Endothelial cell of umbilical vein (primary cell): Measurements from ENCODE around the gene TRABD.

Experiments
- EZH2 ChIP-seq: IDR thresholded peaks from 2 replicates; pipeline ENCODE4 v1.6.1; 2012; ENCODE audit warnings: borderline replicate concordance, low read depth, mild to moderate bottlenecking, moderate library complexity, low read length, inconsistent platforms; ENCODE audit not compliant: severe bottlenecking
- JUN ChIP-seq: IDR thresholded peaks from 2 replicates; pipeline ENCODE4 v1.6.1; 2011; ENCODE audit warnings: borderline replicate concordance, low read depth; ENCODE audit not compliant: insufficient read length, insufficient read depth
- MYC ChIP-seq: IDR thresholded peaks from one replicate; pipeline ENCODE4 v1.6.1; 2011; ENCODE audit warnings: mild to moderate bottlenecking, low read depth, low read length
- POLR2A ChIP-seq: IDR thresholded peaks from 2 replicates; pipeline ENCODE4 v1.6.1; 2012; ENCODE audit warnings: low read depth, mild to moderate bottlenecking, control low read depth, low read length
- POLR2AphosphoS5 ChIP-seq: IDR thresholded peaks from 2 replicates; pipeline ENCODE4 v1.6.1; 2012; ENCODE audit warnings: low read depth, mild to moderate bottlenecking, control low read depth, low read length, moderate library complexity; ENCODE audit not compliant: insufficient read depth
- TF ChIP-seq, protein P1 (sequence below), 2 donors: IDR thresholded peaks; 1 replicate in 1 of 2; 2 replicates in 1 of 2; pipeline ENCODE4 v1.5.1; 2011; ENCODE audit warnings: low read length in 2 of 2, mild to moderate bottlenecking in 2 of 2, moderate library complexity in 2 of 2, control low read depth in 1 of 2, inconsistent platforms in 1 of 2, low read depth in 1 of 2; ENCODE audit not compliant: insufficient read depth in 1 of 2; ENCODE audit errors: extremely low read depth in 1 of 2
- TF ChIP-seq, protein P2 (sequence below): IDR thresholded peaks from 2 replicates; pipeline ENCODE4 v1.6.1; 2011; ENCODE audit not compliant: insufficient read depth, insufficient read length

DNA sequence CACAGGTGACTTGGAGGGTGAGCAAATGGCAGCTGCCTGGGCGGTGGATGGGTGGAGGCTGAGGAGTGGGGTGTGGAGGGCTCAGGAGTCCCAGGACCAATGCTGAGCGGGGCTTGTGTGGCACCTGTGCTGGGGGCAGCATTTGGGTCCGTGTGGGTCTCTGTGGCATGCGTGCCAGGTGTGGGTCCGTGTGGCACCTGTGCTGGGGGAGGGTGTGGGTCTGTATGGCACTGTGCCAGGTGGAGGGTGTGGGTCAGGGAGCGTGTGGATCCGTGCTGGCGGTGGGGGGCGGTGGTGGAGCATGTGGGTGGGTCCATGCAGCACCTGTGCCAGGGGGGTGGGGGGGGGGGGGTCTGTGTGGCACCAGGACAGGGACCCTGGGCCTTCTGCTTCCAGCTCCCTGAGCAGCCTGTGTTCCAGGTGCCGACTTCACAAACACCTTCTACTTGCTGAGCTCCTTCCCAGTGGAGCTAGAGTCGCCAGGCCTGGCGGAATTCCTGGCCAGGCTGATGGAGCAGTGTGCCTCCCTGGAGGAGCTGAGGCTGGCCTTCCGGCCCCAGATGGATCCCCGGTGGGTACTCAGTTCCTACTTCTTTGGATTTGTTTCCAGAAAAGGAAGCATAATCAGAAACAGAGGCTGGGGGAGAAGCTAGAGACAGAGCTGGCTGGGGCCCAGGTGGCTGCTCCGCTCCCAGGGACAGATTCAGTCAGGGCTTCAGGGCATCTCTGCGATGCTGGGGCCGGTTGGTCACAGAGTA lies 29.8 kb downstream of the TRABD start:
- TF ChIP-seq POLR2A (no peak), JUN (no peak), MYC (no peak), POLR2AphosphoS5 (no peak), EZH2 (no peak)
- TF ChIP-seq, protein P1, sequence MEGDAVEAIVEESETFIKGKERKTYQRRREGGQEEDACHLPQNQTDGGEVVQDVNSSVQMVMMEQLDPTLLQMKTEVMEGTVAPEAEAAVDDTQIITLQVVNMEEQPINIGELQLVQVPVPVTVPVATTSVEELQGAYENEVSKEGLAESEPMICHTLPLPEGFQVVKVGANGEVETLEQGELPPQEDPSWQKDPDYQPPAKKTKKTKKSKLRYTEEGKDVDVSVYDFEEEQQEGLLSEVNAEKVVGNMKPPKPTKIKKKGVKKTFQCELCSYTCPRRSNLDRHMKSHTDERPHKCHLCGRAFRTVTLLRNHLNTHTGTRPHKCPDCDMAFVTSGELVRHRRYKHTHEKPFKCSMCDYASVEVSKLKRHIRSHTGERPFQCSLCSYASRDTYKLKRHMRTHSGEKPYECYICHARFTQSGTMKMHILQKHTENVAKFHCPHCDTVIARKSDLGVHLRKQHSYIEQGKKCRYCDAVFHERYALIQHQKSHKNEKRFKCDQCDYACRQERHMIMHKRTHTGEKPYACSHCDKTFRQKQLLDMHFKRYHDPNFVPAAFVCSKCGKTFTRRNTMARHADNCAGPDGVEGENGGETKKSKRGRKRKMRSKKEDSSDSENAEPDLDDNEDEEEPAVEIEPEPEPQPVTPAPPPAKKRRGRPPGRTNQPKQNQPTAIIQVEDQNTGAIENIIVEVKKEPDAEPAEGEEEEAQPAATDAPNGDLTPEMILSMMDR (IDR thresholded peaks at IDR 0.05; ENCODE audit: extremely low read depth in 1 of 2, insufficient read depth in 1 of 2, low read depth in 1 of 2, low read length in 2 of 2) = no peak
- TF ChIP-seq, protein P2, sequence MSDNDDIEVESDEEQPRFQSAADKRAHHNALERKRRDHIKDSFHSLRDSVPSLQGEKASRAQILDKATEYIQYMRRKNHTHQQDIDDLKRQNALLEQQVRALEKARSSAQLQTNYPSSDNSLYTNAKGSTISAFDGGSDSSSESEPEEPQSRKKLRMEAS = no peak
